HepG2 (cell line): ENCODE results near the gene VGLL1. TPM values are rescaled to one million over a fixed set of nuclear protein-coding genes. Genes with fewer than 3 reads are reported as not detected.

Source experiments
- ATAC-seq: fragments of 200-7000 bp; cut with Tn5 transposase; 3 replicates; pipeline ENCODE4 v1.9.1; 2020; ENCODE audit warnings: mild to moderate bottlenecking, moderate library complexity
- Bru-seq: library from RNA; stranded (reverse); fragments of 400-500 nt; gene quantifications from one replicate; lab custom pipeline; 2021; lab: Mats Ljungman, UMichigan
- BruChase-seq, 2 experiments: library from RNA; stranded (reverse); fragments of 400-500 nt; gene quantifications; one replicate each; lab custom pipeline; 2021; lab: Mats Ljungman, UMichigan
- BruUV-seq: library from RNA; stranded (reverse); fragments of 400-500 nt; replicated peaks from 2 replicates; lab custom pipeline; 2021; lab: Mats Ljungman, UMichigan
- CTCF ChIA-PET: fragments of 300-600 bp; formaldehyde crosslinking; extraction: SDS; loops from one replicate; lab custom pipeline; 2021; ENCODE audit warnings: low total read pairs, inconsistent platforms, low intra/inter-chr PET ratio; lab: Yijun Ruan, JAX
- POLR2A ChIA-PET: fragments of 350-600 bp; sonication (Branson Sonifier 250); formaldehyde crosslinking; loops from one replicate; lab custom pipeline; 2020; ENCODE audit warnings: antibody characterized with exemption, inconsistent platforms; lab: Yijun Ruan, JAX
- DNase-seq: peaks from one replicate; pipeline ENCODE4 v3.0.0-alpha.2; 2015; ENCODE audit warnings: low spot score
- FAIRE-seq: peaks from 3 replicates; lab custom pipeline; 2011; peaks lifted over from hg19 to GRCh38; lab: Jason Lieb, UNC
- H2AFZ ChIP-seq: one replicate; pipeline ENCODE4 v1.6.1; 2011; ENCODE audit warnings: low read length, inconsistent platforms
- H3K27ac ChIP-seq: fragments of 300-600 bp; 3 replicates; pipeline ENCODE4 v1.8.0; 2011; ENCODE audit warnings: mixed run types, mild to moderate bottlenecking, mixed read lengths, low read length, inconsistent platforms; ENCODE audit not compliant: insufficient read depth; ENCODE audit errors: extremely low read length
- H3K27me3 ChIP-seq, 2 experiments: fragments of 200-600 bp in 1 of 2; 2 replicates in 1 of 2; 3 replicates in 1 of 2; pipeline versions ENCODE4 v1.6.0 to v1.8.0; 2011; ENCODE audit warnings: low read length in 2 of 2, mild to moderate bottlenecking in 2 of 2, moderate library complexity in 2 of 2, inconsistent platforms in 1 of 2; ENCODE audit not compliant: insufficient read depth in 2 of 2, control insufficient read depth in 1 of 2
- H3K36me3 ChIP-seq, 2 experiments: fragments of 200-600 bp in 1 of 2; replicated peaks in 1 of 2; 2 replicates in 1 of 2; 3 replicates in 1 of 2; pipeline versions ENCODE4 v1.5.1 to v1.8.0; 2011; ENCODE audit warnings: low read length in 2 of 2, inconsistent platforms in 1 of 2; ENCODE audit not compliant: insufficient read depth in 2 of 2, control insufficient read depth in 1 of 2
- H3K4me1 ChIP-seq: 2 replicates; pipeline ENCODE4 v1.5.1; 2012; ENCODE audit warnings: low read length, inconsistent platforms; ENCODE audit not compliant: insufficient read depth
- H3K4me2 ChIP-seq: 2 replicates; pipeline ENCODE4 v1.6.0; 2011; ENCODE audit warnings: low read depth, low read length, inconsistent platforms
- H3K4me3 ChIP-seq, 3 experiments: fragments of 200-600 bp in 1 of 3; sonication (generic), shearing (Covaris generic) in 1 of 3; replicated peaks in 1 of 3; 2 replicates each; pipeline ENCODE4 v1.5.1; 2011 to 2016; ENCODE audit warnings: low read length in 3 of 3, inconsistent platforms in 2 of 3, low read depth in 2 of 3, mild to moderate bottlenecking in 2 of 3, control low read depth in 1 of 3, mixed read lengths in 1 of 3; ENCODE audit not compliant: insufficient read depth in 1 of 3
- H3K79me2 ChIP-seq: one replicate; pipeline ENCODE4 v1.6.1; 2011; ENCODE audit warnings: low read length, inconsistent platforms; ENCODE audit not compliant: insufficient read depth
- H3K9ac ChIP-seq: 2 replicates; pipeline ENCODE4 v1.6.0; 2011; ENCODE audit warnings: mild to moderate bottlenecking, low read depth, low read length, inconsistent platforms; ENCODE audit not compliant: insufficient read depth
- H3K9me3 ChIP-seq: 2 replicates; pipeline ENCODE4 v1.5.1; 2012; ENCODE audit warnings: mild to moderate bottlenecking, low read length
- H4K20me1 ChIP-seq: 2 replicates; pipeline ENCODE4 v1.6.0; 2011; ENCODE audit warnings: inconsistent platforms, mild to moderate bottlenecking, low read length, moderate library complexity; ENCODE audit not compliant: insufficient read depth
- DMAP1 ChIP-seq: IDR thresholded peaks from 2 replicates; pipeline ENCODE4 v1.6.1; 2016
- FOXK1 ChIP-seq: sonication (generic); formaldehyde crosslinking; IDR thresholded peaks from 2 replicates; pipeline ENCODE4 v1.4.0; 2020; ENCODE audit warnings: low read depth, missing genetic modification reagents, borderline replicate concordance
- FOXO1 ChIP-seq: sonication (generic); formaldehyde crosslinking; IDR thresholded peaks from 2 replicates; pipeline ENCODE4 v1.4.0; 2020; ENCODE audit warnings: missing genetic modification reagents
- HNRNPUL1 ChIP-seq: fragments of 200-400 bp; formaldehyde crosslinking; IDR thresholded peaks from 2 replicates; pipeline ENCODE4 v1.6.1; 2017; ENCODE audit warnings: low read depth, mild to moderate bottlenecking, low read length, moderate library complexity
- KDM5B ChIP-seq: sonication (generic); formaldehyde crosslinking; IDR thresholded peaks from 2 replicates; pipeline ENCODE4 v1.4.0; 2020; ENCODE audit warnings: missing genetic modification reagents, mild to moderate bottlenecking, borderline replicate concordance
- MIER3 ChIP-seq: IDR thresholded peaks from 2 replicates; pipeline ENCODE4 v1.6.1; 2016; ENCODE audit warnings: missing compliant biosample characterization, borderline replicate concordance
- NCOA5 ChIP-seq: sonication (generic); formaldehyde crosslinking; IDR thresholded peaks from 2 replicates; pipeline ENCODE4 v1.4.0; 2020; ENCODE audit warnings: missing genetic modification reagents
- NR2F1 ChIP-seq, 2 experiments: fragments of 450-650 bp in 1 of 2; formaldehyde crosslinking in 1 of 2; IDR thresholded peaks; 2 replicates each; pipeline versions ENCODE4 v1.5.0 to v1.6.1; 2016 to 2020; ENCODE audit warnings: mild to moderate bottlenecking in 1 of 2, missing compliant biosample characterization in 1 of 2, missing genetic modification reagents in 1 of 2, moderate library complexity in 1 of 2
- PHB2 ChIP-seq: fragments of 450-650 bp; IDR thresholded peaks from 2 replicates; pipeline ENCODE4 v1.6.1; 2018; ENCODE audit not compliant: partially characterized antibody
- RNF2 ChIP-seq: fragments of 450-650 bp; conservative IDR thresholded peaks from 2 replicates; pipeline ENCODE4 v1.6.1; 2016; ENCODE audit warnings: low read depth
- TBX3 ChIP-seq: fragments of 450-650 bp; IDR thresholded peaks from 2 replicates; pipeline ENCODE4 v1.6.1; 2017; ENCODE audit warnings: antibody characterized with exemption, mild to moderate bottlenecking, inconsistent platforms, borderline replicate concordance
- ZNF256 ChIP-seq: sonication (generic); formaldehyde crosslinking; conservative IDR thresholded peaks from 2 replicates; pipeline ENCODE4 v1.4.0; 2020; ENCODE audit warnings: missing genetic modification reagents
- ZNF503 ChIP-seq: sonication (generic); formaldehyde crosslinking; IDR thresholded peaks from 2 replicates; pipeline ENCODE4 v1.4.0; 2020; ENCODE audit warnings: missing genetic modification reagents
- WGBS: methylation state at CpG from one replicate; pipeline ENCODE4 v1.1.6; 2017; ENCODE audit warnings: low lambda C conversion rate; 5-methylcytosine and 5-hydroxymethylcytosine counted together
- in situ Hi-C: cut with HindIII; loops from 2 replicates; pipeline ENCODE4 v1.10.0; 2017; ENCODE audit warnings: low pct_unique_long_range_greater_than_20kb; ENCODE audit not compliant: extremely low pct_ligation_motif_present
- intact Hi-C: fragments of 100-400 bp; cut with micrococcal nuclease; formaldehyde crosslinking; loops from one replicate; pipeline ENCODE4 v1.10.0; 2022; ENCODE audit not compliant: unreplicated experiment
- long read RNA-seq, 2 experiments: library from RNA in 1 of 2; library from polyadenylated mRNA in 1 of 2; stranded (forward) in 1 of 2; unstranded in 1 of 2; transcript quantifications; one replicate each; pipeline ENCODE4 v2.0.0, GENCODE V29; 2019 to 2022
- polyA minus RNA-seq, 3 experiments: library from RNA; depleted of rRNA, polyadenylated mRNA; stranded (reverse); fragments of >200 nt; gene quantifications; 2 replicates each; pipeline ENCODE4 v1.2.3, GENCODE V29; 2011; ENCODE audit warnings: low replicate concordance in 1 of 3
- polyA plus RNA-seq, 8 experiments: library from polyadenylated mRNA; depleted of rRNA in 3 of 8; stranded (reverse) in 7 of 8; unstranded in 1 of 8; fragments of >200 nt; fragmentation: Illumina TruSeq in 4 of 8; extraction: Trizol in 4 of 8; gene quantifications; 2 replicates each; pipeline versions ENCODE4 v1.2.1 to v1.2.3, GENCODE V29; 2011 to 2016; ENCODE audit warnings: low read depth in 4 of 8, missing spikeins in 1 of 8, mixed read lengths in 1 of 8; ENCODE audit not compliant: insufficient read depth in 1 of 8
- total RNA-seq, 5 experiments: library from RNA; depleted of rRNA; stranded (reverse); fragments of >200 nt; fragmentation: Illumina TruSeq; extraction: Trizol; gene quantifications; 2 replicates each; pipeline ENCODE4 v1.2.3, GENCODE V29; 2016; ENCODE audit warnings: low read depth in 1 of 5
- TF ChIP-seq, protein P1 (sequence below): sonication (generic); IDR thresholded peaks from 2 replicates; pipeline ENCODE4 v1.6.1; 2016; ENCODE audit warnings: low read depth, borderline replicate concordance
- TF ChIP-seq, protein P2 (sequence below): sonication (generic); formaldehyde crosslinking; IDR thresholded peaks from 2 replicates; pipeline ENCODE4 v1.4.0; 2020; ENCODE audit warnings: missing genetic modification reagents
- TF ChIP-seq, protein P3 (sequence below): sonication (generic); formaldehyde crosslinking; IDR thresholded peaks from 2 replicates; pipeline ENCODE4 v1.4.0; 2020; ENCODE audit warnings: mild to moderate bottlenecking, missing genetic modification reagents

The VGLL1 gene, protein sequence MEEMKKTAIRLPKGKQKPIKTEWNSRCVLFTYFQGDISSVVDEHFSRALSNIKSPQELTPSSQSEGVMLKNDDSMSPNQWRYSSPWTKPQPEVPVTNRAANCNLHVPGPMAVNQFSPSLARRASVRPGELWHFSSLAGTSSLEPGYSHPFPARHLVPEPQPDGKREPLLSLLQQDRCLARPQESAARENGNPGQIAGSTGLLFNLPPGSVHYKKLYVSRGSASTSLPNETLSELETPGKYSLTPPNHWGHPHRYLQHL
- total RNA-seq (2016; rRNA removed; fragmentation: Illumina TruSeq; extraction: Trizol) (not detected in 2 replicates), polyA plus RNA-seq (2011; rRNA removed) (not detected in 2 replicates), polyA minus RNA-seq (2011; rRNA and poly(A)+ RNA removed; ENCODE audit: low replicate concordance) (not detected in 2 replicates), Bru-seq, nascent RNA (not detected), BruChase-seq, experiment 1, labeled RNA remaining after a 6-hour chase (not detected), BruChase-seq, experiment 2, labeled RNA remaining after a 2-hour chase (not detected)
- total RNA-seq (2016; cell fraction: cytosol; rRNA removed; fragmentation: Illumina TruSeq; extraction: Trizol; ENCODE audit: low read depth) = not detected in 2 replicates
- total RNA-seq (2016; cell fraction: insoluble cytoplasmic fraction; rRNA removed; fragmentation: Illumina TruSeq; extraction: Trizol) = not detected in 2 replicates
- not detected in 2 replicates for total RNA-seq (2016; cell fraction: membrane; rRNA removed; fragmentation: Illumina TruSeq; extraction: Trizol)
- not detected in 2 replicates for total RNA-seq (2016; cell fraction: nucleus; rRNA removed; fragmentation: Illumina TruSeq; extraction: Trizol)
- not detected in 2 replicates for polyA plus RNA-seq (2011; cell fraction: cytosol; rRNA removed)
- not detected in 2 replicates for polyA plus RNA-seq (2011; cell fraction: nucleus; rRNA removed)
- not detected in 2 replicates for polyA plus RNA-seq (2012)
- not detected in 2 replicates for polyA plus RNA-seq (2016; cell fraction: cytosol; fragmentation: Illumina TruSeq; extraction: Trizol; ENCODE audit: low read depth)
- not detected in 2 replicates for polyA plus RNA-seq (2016; cell fraction: insoluble cytoplasmic fraction; fragmentation: Illumina TruSeq; extraction: Trizol; ENCODE audit: low read depth)
- not detected in 2 replicates for polyA plus RNA-seq (2016; cell fraction: membrane; fragmentation: Illumina TruSeq; extraction: Trizol; ENCODE audit: low read depth)
- not detected in 2 replicates for polyA plus RNA-seq (2016; cell fraction: nucleus; fragmentation: Illumina TruSeq; extraction: Trizol; ENCODE audit: insufficient read depth, low read depth)
- not detected in 2 replicates for polyA minus RNA-seq (2011; cell fraction: cytosol; rRNA and poly(A)+ RNA removed)
- polyA minus RNA-seq (2011; cell fraction: nucleus; rRNA and poly(A)+ RNA removed) = not detected in 2 replicates
- long read RNA-seq, experiment 1 = 0 reads
- long read RNA-seq, experiment 2 = 0 reads

GRCh38 chrX:136531951-136532350 is at the start of gene VGLL1:
Gene VGLL1, plus strand, starts transcription at chrX:136532215. Its CDS starts 3,806 bp downstream, at chrX:136536021.
- WGBS = 31% methylated on average over 3 of the region's 3 CpGs
- Histone ChIP-seq H3K9ac (no peak within 1 kb of the TSS), H3K27ac (no peak within 1 kb of the TSS), H3K9me3 (no peaks in the 10 kb centered on the region), H3K4me1 (no peaks in the 10 kb centered on the region), H3K4me2 (no peak within 1 kb of the TSS), H3K4me3 (no peak within 1 kb of the TSS), H4K20me1 (no peaks in the 10 kb centered on the region), H3K79me2 (no peaks in the 10 kb centered on the region), H2AFZ (no peak within 1 kb of the TSS), H3K27me3 (no peaks in the 10 kb centered on the region), H3K36me3 (no peaks in the 10 kb centered on the region)
- POLR2A ChIA-PET = no interaction called here
- CTCF ChIA-PET = no interaction called here
- ATAC-seq = no peak
- no TSS peak for BruUV-seq
- intact Hi-C loops (no loop called here), in situ Hi-C loops (no loop called here)
- DNase-seq = no peak
- no peak for FAIRE-seq
- TF ChIP-seq, protein P1, sequence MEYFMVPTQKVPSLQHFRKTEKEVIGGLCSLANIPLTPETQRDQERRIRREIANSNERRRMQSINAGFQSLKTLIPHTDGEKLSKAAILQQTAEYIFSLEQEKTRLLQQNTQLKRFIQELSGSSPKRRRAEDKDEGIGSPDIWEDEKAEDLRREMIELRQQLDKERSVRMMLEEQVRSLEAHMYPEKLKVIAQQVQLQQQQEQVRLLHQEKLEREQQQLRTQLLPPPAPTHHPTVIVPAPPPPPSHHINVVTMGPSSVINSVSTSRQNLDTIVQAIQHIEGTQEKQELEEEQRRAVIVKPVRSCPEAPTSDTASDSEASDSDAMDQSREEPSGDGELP = no peak
- TF ChIP-seq FOXO1 (CRISPR knock-in tag) = no peak
- no peak for TF ChIP-seq TBX3
- TF ChIP-seq ZNF503 (CRISPR knock-in tag) = no peak
- TF ChIP-seq MIER3 (CRISPR knock-in tag) = no peak
- TF ChIP-seq RNF2 = no peak
- TF ChIP-seq HNRNPUL1 = no peak
- TF ChIP-seq FOXK1 (CRISPR knock-in tag) = no peak
- TF ChIP-seq NCOA5 (CRISPR knock-in tag) = no peak
- no peak for TF ChIP-seq DMAP1
- TF ChIP-seq PHB2 = no peak
- TF ChIP-seq ZNF256 (CRISPR knock-in tag) = no peak
- TF ChIP-seq, protein P2, sequence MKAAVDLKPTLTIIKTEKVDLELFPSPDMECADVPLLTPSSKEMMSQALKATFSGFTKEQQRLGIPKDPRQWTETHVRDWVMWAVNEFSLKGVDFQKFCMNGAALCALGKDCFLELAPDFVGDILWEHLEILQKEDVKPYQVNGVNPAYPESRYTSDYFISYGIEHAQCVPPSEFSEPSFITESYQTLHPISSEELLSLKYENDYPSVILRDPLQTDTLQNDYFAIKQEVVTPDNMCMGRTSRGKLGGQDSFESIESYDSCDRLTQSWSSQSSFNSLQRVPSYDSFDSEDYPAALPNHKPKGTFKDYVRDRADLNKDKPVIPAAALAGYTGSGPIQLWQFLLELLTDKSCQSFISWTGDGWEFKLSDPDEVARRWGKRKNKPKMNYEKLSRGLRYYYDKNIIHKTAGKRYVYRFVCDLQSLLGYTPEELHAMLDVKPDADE (CRISPR knock-in tag) = no peak
- TF ChIP-seq, protein P3, sequence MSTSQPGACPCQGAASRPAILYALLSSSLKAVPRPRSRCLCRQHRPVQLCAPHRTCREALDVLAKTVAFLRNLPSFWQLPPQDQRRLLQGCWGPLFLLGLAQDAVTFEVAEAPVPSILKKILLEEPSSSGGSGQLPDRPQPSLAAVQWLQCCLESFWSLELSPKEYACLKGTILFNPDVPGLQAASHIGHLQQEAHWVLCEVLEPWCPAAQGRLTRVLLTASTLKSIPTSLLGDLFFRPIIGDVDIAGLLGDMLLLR (CRISPR knock-in tag) = no peak
- TF ChIP-seq KDM5B (CRISPR knock-in tag) = no peak
- TF ChIP-seq NR2F1 (CRISPR knock-in tag; IDR thresholded peaks at IDR 0.05) = no peak
